Stimulated activated CD8-positive, alpha-beta memory T cell treated with anti-CD3 and anti-CD28 coated beads, Interleukin-12 subunit alpha, Interleukin-12 subunit beta, amount 100 ng/mL, for 24 hours (primary cell): ENCODE data around the gene NCAN.
A peak's percentile ranks its signal among the peaks of the same experiment; 100 is the strongest.
"Not testable (repeated sequence)": the region's sequence is repeated elsewhere in the genome, so short reads cannot be mapped to it uniquely, and the experiment has no call there.

Experiments
- DNase-seq: peaks from one replicate; pipeline ENCODE4 v3.0.0-alpha.2; 2020; ENCODE audit errors: extremely low read depth

NCAN gene

GRCh38 chr19:19224150-19224851 is 12.5 kb downstream of the NCAN start:
- DNase-seq: no peak

DNA sequence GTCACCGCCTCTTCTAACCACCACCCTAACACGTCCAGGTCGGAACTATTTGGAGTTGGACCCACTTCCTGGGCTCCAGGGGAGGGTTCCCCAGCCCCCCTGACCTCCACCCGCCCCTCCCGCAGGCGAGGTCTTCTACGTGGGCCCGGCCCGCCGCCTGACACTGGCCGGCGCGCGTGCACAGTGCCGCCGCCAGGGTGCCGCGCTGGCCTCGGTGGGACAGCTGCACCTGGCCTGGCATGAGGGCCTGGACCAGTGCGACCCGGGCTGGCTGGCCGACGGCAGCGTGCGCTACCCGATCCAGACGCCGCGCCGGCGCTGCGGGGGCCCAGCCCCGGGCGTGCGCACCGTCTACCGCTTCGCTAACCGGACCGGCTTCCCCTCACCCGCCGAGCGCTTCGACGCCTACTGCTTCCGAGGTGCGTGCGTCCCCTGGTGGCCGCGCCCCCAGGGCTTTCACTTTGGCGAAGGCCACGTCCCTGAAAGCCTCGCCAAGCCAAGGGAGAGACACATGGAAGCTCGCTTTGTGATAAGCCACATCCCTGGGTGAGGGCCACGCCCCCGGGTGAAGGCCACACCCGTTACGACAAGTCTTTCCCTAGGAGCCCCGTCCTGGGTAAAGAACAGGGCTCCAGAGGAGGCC is 13.2 kb downstream of the NCAN start:
- peak; percentile 33 for DNase-seq

- no peak for DNase-seq
Observed at GRCh38 chr19:19226204-19226603, 14.4 kb downstream of the NCAN start.

DNA sequence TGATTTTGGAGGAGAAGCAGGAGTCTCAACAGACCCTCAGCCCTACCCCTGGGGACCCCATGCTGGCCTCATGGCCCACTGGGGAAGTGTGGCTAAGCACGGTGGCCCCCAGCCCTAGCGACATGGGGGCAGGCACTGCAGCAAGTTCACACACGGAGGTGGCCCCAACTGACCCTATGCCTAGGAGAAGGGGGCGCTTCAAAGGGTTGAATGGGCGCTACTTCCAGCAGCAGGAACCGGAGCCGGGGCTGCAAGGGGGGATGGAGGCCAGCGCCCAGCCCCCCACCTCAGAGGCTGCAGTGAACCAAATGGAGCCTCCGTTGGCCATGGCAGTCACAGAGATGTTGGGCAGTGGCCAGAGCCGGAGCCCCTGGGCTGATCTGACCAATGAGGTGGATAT is 14.9 kb downstream of the NCAN start:
- no peak for DNase-seq

- no peak for DNase-seq
Observed at GRCh38 chr19:19227217-19227616, 15.5 kb downstream of the NCAN start.

DNA sequence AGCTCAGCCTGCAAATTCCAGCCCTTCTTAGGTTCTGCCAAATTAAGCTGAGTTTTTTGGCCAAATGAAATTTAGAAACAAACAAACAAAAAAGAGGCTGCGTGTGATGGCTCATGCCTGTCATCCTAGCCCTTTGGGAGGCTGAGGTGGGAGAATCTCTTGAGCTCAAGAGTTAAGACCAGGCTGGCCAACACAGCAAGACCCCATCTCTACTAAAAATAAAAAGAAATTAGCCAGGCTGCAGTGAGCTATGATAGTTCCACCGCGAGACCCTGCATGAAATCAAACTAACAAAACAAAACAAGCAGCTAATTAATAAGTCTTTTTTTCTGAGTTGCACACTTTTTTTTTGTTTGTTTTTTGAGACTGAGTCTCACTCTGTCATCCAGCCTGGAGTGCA is 17.9 kb downstream of the NCAN start:
- DNase-seq: no peak

GRCh38 chr19:19230999-19231398 is 19.2 kb downstream of the NCAN start:
- no peak for DNase-seq

DNA sequence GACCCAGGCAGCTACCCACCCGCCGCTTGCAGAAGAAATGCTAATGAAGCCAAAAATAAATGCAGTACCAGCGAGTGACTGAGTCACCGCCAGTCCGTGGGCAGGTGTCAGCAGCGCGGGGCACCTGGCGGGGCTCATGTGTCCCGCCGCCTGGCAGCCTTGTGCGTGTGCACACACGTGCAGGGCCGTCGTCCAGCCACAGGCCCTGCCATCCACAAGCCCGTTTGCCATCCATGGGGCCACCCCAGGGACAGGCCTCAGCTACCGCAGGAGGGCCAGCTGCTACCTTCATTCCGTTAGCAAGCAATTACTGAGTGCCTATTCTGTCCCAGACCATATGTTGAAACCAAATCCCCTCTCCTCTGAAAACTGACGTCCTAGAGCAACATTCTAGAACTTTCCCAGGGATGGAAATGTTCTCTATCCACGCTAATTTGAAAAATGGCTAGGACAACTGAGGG is 20.5 kb downstream of the NCAN start:
- DNase-seq: no peak

- no peak for DNase-seq
Observed at GRCh38 chr19:19234220-19234816, 22.6 kb downstream of the NCAN start.

DNA sequence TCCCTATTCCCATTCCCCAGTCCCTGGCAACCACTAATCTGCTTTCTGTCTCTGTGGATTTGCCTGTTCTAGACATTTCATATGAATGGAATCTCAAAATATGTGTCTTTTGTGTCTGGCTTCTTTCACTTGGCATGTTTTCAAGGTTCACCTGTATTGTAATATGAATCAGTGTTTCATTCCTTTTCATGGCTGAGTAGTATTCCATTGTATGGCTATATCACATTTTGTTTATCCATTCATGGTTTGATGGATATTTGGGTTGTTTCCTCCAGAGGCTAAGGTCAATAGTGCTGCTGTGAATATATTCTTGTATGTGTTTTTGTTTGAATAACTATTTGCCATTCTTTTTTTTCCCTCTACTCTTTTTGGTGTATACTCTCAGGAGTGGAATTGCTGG is 24.4 kb downstream of the NCAN start:
- DNase-seq: no peak

DNA sequence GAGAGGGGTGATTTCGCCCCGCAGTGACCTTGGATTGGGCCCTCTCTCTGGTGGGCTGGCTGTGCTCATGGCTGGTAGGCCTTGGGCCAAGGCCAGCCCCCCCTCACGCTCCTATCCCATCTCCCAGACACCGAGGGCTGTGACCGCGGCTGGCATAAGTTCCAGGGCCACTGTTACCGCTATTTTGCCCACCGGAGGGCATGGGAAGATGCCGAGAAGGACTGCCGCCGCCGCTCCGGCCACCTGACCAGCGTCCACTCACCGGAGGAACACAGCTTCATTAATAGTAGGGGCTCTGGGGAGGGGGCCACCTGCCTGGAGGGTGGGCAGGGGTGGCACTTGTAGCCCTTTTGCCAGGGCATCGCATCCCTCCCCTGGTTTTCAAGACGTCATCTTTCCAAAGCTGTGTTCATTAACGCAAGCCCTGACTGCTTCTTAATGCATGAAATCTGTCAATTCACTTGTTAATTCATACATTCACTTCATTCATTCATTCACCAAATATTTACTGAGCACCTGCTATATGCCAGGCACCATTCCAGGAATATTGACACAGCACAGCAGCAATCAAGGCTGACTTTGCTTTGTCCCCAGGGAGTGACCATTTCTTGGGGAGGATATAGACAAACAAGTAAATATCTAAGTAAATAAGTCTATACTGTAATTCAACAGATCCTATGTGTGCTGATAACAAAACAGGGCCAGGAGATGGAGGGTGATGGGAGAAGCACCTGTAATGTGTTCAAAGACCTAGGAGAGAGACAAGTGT is 26.6 kb downstream of the NCAN start:
- DNase-seq: no peak

DNA sequence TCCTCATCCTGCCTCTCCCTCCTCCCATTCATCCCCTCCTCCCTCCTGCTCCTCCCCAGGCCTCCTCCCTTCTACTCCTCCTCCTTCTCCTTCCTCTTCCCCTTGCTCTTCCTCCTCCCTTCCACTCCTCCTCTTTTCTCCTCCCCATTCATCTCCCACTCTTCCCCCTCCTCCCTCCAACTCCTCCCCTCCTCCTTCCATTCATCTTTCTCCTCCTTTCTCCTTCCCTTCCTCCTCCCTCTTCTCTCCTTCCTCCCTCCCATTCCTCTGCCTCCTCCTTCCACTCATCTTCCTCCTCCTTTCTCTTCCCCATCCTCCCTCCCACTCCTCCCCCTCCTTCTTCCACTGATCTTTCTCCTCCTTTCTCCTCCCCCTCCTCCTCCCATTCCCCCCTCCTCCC is 27.9 kb downstream of the NCAN start:
- no peak for DNase-seq

DNA sequence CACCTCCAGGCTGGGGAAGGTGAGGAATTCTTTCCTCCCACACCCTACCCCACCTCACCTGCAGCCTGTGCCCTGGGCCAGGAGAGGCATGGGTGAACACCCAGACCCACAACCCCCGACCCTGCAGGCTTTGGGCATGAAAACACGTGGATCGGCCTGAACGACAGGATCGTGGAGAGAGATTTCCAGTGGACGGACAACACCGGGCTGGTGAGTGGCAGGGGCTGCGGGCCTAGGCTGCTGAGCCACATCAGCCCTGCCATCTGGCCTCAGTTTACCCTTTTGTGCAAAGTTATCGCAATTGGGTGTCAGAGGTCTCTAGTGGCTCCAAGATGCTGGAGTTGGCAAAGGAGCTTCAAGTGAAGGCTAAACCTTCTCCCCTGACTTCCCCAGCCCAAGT is 28.7 kb downstream of the NCAN start:
- DNase-seq: no peak

- DNase-seq: no peak
Observed at GRCh38 chr19:19250196-19250801, 38.5 kb downstream of the NCAN start.

GRCh38 chr19:19253409-19253808 is 41.7 kb downstream of the NCAN start:
- DNase-seq: not testable (repeated sequence)

DNA sequence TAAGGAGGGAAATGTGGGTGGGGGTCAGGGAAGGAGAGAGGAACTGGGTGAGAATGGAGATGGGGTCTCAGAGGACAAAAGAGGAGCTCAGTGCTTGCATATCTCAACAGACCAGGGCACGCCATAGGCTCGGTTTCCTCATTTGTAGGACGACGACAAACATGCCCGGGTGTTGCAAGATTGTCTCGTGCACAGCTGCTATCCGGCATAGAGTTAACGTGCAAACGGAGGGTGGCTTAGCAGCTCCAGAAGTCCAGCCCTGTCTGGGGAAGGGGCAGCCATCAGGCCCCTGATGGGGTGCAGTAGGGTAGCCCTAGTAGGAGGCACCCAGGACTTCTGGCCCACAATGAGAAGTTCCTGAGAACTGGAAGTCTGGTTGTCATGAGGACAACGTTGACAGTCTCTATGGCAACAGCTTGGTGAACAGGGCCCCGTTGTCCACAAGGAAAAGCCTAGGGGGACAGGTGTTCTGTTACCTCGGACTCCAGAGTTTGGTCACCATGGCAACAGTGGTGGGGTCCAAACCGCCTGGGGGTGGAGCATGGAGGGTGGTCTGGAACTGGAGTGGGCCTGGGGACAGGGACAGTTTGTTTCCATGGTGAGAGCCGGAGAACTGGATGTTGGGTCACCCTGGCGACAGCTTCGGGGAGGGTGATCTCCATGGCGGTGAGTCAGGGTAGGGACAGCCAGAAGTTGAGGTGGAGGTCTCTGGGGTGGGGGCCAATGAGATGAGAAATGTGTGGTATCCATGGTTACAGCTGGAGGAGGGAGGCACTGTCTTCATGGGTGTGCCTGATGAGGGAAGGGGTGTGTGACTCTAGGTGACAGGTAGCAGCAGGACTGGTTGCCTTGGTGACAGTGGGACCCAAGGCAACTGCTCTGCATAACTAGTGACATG is 44.6 kb downstream of the NCAN start:
- DNase-seq: no peak

DNA sequence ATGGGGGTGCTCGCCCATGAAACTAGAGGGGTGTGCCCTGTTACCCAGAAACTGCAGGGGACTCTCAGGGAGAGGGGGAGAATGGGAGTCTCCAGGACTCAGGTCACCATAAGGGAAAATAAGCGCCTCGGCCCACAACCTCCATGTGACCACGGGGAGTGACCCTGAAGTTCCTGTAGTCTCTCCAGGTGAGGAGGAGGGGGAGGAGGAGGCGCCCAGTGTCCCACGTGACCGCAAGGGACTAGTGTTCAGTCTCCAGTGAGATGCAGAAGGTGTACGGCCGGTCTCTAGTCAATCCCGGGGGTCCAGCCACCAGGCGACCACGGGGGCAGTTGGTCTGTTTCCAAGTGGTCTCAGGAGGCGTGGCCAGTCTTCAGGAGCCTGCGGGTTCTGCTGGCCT is 45.4 kb downstream of the NCAN start:
- no peak for DNase-seq

- no peak for DNase-seq
Observed at GRCh38 chr19:19257836-19258588, 46.3 kb downstream of the NCAN start.

GRCh38 chr19:19258589-19259338 is 47.0 kb downstream of the NCAN start:
- DNase-seq: no peak

GRCh38 chr19:19259741-19260140 is 48.0 kb downstream of the NCAN start:
- no peak for DNase-seq
